HCT116 (cell line): ENCODE measurements around the gene ADD3.

Experiments
- ATF3 ChIP-seq: IDR thresholded peaks from 2 replicates; pipeline ENCODE4 v1.6.1; 2012
- CEBPB ChIP-seq: IDR thresholded peaks from 2 replicates; pipeline ENCODE4 v1.6.1; 2012; ENCODE audit warnings: low read depth
- CTCF ChIP-seq, 3 experiments: fragments of 200-600 bp in 1 of 3; sonication (generic) in 1 of 3; IDR thresholded peaks in 2 of 3; conservative IDR thresholded peaks in 1 of 3; 2 replicates each; pipeline ENCODE4 v1.5.1; 2012 to 2017; ENCODE audit warnings: low read depth in 2 of 3, low read length in 2 of 3, antibody characterized with exemption in 1 of 3, borderline replicate concordance in 1 of 3, control low read depth in 1 of 3, mild to moderate bottlenecking in 1 of 3, mixed read lengths in 1 of 3, mixed run types in 1 of 3, moderate library complexity in 1 of 3; ENCODE audit not compliant: insufficient read depth in 1 of 3
- EZH2 ChIP-seq: fragments of 200-600 bp; sonication (generic); IDR thresholded peaks from 2 replicates; pipeline ENCODE4 v1.6.1; 2017; ENCODE audit warnings: antibody characterized with exemption, mixed run types
- EZH2phosphoT487 ChIP-seq: fragments of 200-600 bp; IDR thresholded peaks from 2 replicates; pipeline ENCODE4 v1.6.1; 2018; ENCODE audit warnings: antibody characterized with exemption, borderline replicate concordance
- JUND ChIP-seq: IDR thresholded peaks from 2 replicates; pipeline ENCODE4 v1.6.1; 2012
- MAX ChIP-seq: IDR thresholded peaks from 2 replicates; pipeline ENCODE4 v1.6.1; 2012
- POLR2A ChIP-seq: IDR thresholded peaks from 2 replicates; pipeline ENCODE4 v1.7.0; 2011; ENCODE audit warnings: borderline replicate concordance; ENCODE audit not compliant: insufficient read depth, insufficient read length; ENCODE audit errors: extremely low read depth
- POLR2AphosphoS5 ChIP-seq: IDR thresholded peaks from 2 replicates; pipeline ENCODE4 v1.6.1; 2011; ENCODE audit warnings: mild to moderate bottlenecking, low read depth, low read length, moderate library complexity
- SIN3A ChIP-seq: IDR thresholded peaks from 2 replicates; pipeline ENCODE4 v1.6.1; 2012; ENCODE audit warnings: low read depth
- SP1 ChIP-seq: IDR thresholded peaks from 2 replicates; pipeline ENCODE4 v1.6.1; 2012; ENCODE audit warnings: low read depth
- YY1 ChIP-seq: IDR thresholded peaks from 2 replicates; pipeline ENCODE4 v1.6.1; 2011; ENCODE audit warnings: low read length, low read depth, moderate library complexity, mild to moderate bottlenecking; ENCODE audit not compliant: insufficient replicate concordance; ENCODE audit errors: extremely low read depth

- no peak for TF ChIP-seq CTCF (IDR thresholded peaks at IDR 0.05 in 2 of 3, conservative IDR thresholded peaks at IDR 0.05 in 1 of 3; ENCODE audit: borderline replicate concordance in 1 of 3, insufficient read depth in 1 of 3, low read depth in 2 of 3, low read length in 2 of 3)
- no peak for TF ChIP-seq YY1
- TF ChIP-seq EZH2, result no peak
- TF ChIP-seq SIN3A, result no peak
- TF ChIP-seq SP1, result no peak
- no peak for TF ChIP-seq POLR2A
- no peak for TF ChIP-seq JUND
- TF ChIP-seq EZH2phosphoT487, result no peak
- no peak for TF ChIP-seq MAX
- no peak for TF ChIP-seq POLR2AphosphoS5
- no peak for TF ChIP-seq ATF3
- no peak for TF ChIP-seq CEBPB
These were observed 25.3 kb downstream of the ADD3 start for GRCh38 chr10:110032801-110033700.
